Adipocyte (in vitro differentiated cells): ENCODE data around the gene TMEM163.
"Not testable (repeated sequence)": the region's sequence is repeated elsewhere in the genome, so short reads cannot be mapped to it uniquely, and the experiment has no call there.

Experiments
- DNase-seq: peaks from one replicate; pipeline ENCODE4 v3.0.0-alpha.2; 2015; ENCODE audit warnings: low read depth
- H3K27me3 ChIP-seq: replicated peaks from 2 replicates; pipeline ENCODE4 v1.7.0; 2013; ENCODE audit warnings: mild to moderate bottlenecking, low read length, moderate library complexity; ENCODE audit not compliant: control insufficient read depth, insufficient read depth
- H3K36me3 ChIP-seq: 2 replicates; pipeline ENCODE4 v1.7.0; 2013; ENCODE audit warnings: low read length, mild to moderate bottlenecking, moderate library complexity; ENCODE audit not compliant: control insufficient read depth, insufficient read depth, severe bottlenecking
- H3K4me1 ChIP-seq: 2 replicates; pipeline ENCODE4 v1.7.0; 2013; ENCODE audit warnings: mild to moderate bottlenecking, low read length, moderate library complexity; ENCODE audit not compliant: control insufficient read depth, insufficient read depth
- H3K4me3 ChIP-seq: 2 replicates; pipeline ENCODE4 v1.7.0; 2013; ENCODE audit warnings: mild to moderate bottlenecking, low read length, moderate library complexity
- H3K9ac ChIP-seq: 2 replicates; pipeline ENCODE4 v1.7.0; 2013; ENCODE audit warnings: mild to moderate bottlenecking, low read length, moderate library complexity
- H3K9me3 ChIP-seq: 2 replicates; pipeline ENCODE4 v1.7.0; 2013; ENCODE audit warnings: mild to moderate bottlenecking, low read length, moderate library complexity; ENCODE audit not compliant: control insufficient read depth

Gene TMEM163

DNA sequence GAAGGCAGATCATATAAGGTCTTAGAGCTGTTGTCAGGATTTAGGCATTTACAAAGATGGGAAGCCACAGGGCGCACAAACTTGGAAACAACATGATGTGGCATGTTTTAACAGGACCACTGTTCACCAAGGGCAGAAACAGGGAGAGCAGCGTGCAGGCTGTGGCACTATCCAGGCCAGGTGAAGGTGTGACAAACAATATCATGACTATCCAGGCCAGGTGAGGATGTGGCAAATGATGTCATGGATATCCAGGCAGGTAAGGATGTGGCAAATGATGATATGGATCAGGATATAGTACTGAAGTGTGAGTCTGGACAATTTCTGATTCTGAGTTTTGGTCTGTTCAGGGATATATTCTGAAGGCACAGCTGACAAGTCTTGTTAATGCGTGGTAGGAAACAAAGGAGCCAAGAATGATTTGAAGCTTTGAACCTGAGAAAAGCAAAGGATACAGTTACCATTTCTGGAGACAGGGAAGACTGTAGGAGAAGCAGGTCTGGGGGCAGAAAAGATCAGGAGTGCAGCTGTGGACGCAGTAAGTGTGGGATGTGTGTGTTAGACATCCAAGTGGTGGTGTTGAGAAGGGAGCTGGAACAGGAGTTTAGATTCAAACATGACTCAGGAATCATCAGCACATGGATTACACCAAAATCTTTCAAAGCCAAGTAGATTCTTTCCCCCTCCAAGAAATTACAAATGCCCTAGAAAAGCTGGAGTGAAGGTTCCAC lies 205.9 kb downstream of the TMEM163 start:
- no peaks in the 10 kb centered on the region for H3K4me1 ChIP-seq
- peaks cover 13% of the 10 kb centered on the region for H3K27me3 ChIP-seq
- H3K9ac ChIP-seq: no peak overlapping the region
- H3K9me3 ChIP-seq: no peaks in the 10 kb centered on the region
- DNase-seq: no peak
- H3K36me3 ChIP-seq: no peaks in the 10 kb centered on the region
- H3K4me3 ChIP-seq: no peak overlapping the region

DNA sequence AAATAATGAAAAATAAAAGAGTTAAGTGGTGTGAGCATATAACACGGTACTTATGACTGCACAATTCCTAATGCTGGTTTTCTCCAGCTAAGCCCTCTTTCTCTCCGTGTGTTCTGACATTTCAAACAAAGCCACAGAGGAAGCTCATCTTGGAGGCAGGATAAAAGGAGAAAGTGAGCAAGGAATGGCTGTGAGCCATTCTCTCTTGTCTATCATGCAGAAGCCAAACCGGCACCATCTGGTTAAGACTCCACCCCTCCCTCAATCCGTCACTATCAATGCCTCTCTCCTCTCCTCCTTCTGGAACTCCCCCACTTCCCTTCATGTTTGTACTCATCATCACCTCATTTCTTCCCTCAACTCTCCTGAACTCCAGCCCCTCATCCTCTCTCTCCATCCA lies 210.4 kb downstream of the TMEM163 start:
- Histone ChIP-seq H3K27me3 (peaks cover 18% of the 10 kb centered on the region), H3K4me1 (no peaks in the 10 kb centered on the region), H3K9ac (no peak overlapping the region), H3K4me3 (no peak overlapping the region), H3K36me3 (no peaks in the 10 kb centered on the region), H3K9me3 (peaks cover 2% of the 10 kb centered on the region)
- DNase-seq: no peak

GRCh38 chr2:134507697-134508096 lies 211.1 kb downstream of the TMEM163 start:
- Histone ChIP-seq H3K9me3 (peaks cover 3% of the 10 kb centered on the region), H3K9ac (no peak overlapping the region), H3K4me1 (no peaks in the 10 kb centered on the region), H3K4me3 (no peak overlapping the region), H3K36me3 (no peaks in the 10 kb centered on the region), H3K27me3 (peaks cover 16% of the 10 kb centered on the region)
- no peak for DNase-seq

GRCh38 chr2:134507159-134507558 lies 211.6 kb downstream of the TMEM163 start:
- not testable (repeated sequence) for H3K4me1 ChIP-seq, H3K4me3 ChIP-seq, H3K9me3 ChIP-seq, H3K9ac ChIP-seq, H3K36me3 ChIP-seq, DNase-seq
- H3K27me3 ChIP-seq: peaks cover 19% of the 10 kb centered on the region

DNA sequence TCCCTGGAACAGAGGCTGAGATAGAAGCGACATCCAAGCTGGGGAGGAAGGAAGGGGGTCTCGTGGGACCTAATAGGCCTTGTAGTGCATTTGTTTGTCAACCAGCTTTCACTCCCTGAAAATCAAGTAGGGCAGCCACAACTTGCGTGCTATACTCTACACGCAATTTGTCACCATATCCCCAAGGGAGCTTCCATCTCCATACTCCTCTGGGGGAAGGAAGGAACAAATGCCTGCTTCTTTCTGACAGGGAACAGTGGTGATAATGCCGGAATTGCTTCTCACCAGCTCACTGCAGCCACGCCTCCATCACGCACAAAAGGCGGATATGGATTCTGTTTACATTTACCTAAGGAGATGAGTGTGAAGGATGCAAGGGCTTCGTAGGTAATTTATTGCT lies 213.4 kb downstream of the TMEM163 start:
- Histone ChIP-seq H3K4me1 (no peaks in the 10 kb centered on the region), H3K4me3 (no peak overlapping the region), H3K36me3 (no peaks in the 10 kb centered on the region), H3K9ac (no peak overlapping the region), H3K9me3 (peaks cover 3% of the 10 kb centered on the region), H3K27me3 (peaks cover 22% of the 10 kb centered on the region)
- no peak for DNase-seq

GRCh38 chr2:134504586-134505336 lies 214.0 kb downstream of the TMEM163 start:
- H3K36me3 ChIP-seq: no peaks in the 10 kb centered on the region
- no peak for DNase-seq
- peaks cover 3% of the 10 kb centered on the region for H3K9me3 ChIP-seq
- H3K4me1 ChIP-seq: no peaks in the 10 kb centered on the region
- no peak overlapping the region for H3K9ac ChIP-seq
- no peak overlapping the region for H3K4me3 ChIP-seq
- H3K27me3 ChIP-seq: peaks cover 20% of the 10 kb centered on the region

GRCh38 chr2:134502104-134502503 lies 216.7 kb downstream of the TMEM163 start:
- Histone ChIP-seq H3K9me3 (peaks cover 3% of the 10 kb centered on the region), H3K4me3 (no peak overlapping the region), H3K36me3 (no peaks in the 10 kb centered on the region), H3K9ac (no peak overlapping the region), H3K4me1 (no peaks in the 10 kb centered on the region), H3K27me3 (peaks cover 13% of the 10 kb centered on the region)
- DNase-seq: no peak

- H3K27me3 ChIP-seq: peaks cover 13% of the 10 kb centered on the region
- H3K9me3 ChIP-seq: peaks cover 3% of the 10 kb centered on the region
- H3K4me3 ChIP-seq: no peak overlapping the region
- DNase-seq: no peak
- H3K4me1 ChIP-seq: no peaks in the 10 kb centered on the region
- H3K9ac ChIP-seq: no peak overlapping the region
- no peaks in the 10 kb centered on the region for H3K36me3 ChIP-seq
These were observed 217.2 kb downstream of the TMEM163 start for GRCh38 chr2:134501476-134502091.

DNA sequence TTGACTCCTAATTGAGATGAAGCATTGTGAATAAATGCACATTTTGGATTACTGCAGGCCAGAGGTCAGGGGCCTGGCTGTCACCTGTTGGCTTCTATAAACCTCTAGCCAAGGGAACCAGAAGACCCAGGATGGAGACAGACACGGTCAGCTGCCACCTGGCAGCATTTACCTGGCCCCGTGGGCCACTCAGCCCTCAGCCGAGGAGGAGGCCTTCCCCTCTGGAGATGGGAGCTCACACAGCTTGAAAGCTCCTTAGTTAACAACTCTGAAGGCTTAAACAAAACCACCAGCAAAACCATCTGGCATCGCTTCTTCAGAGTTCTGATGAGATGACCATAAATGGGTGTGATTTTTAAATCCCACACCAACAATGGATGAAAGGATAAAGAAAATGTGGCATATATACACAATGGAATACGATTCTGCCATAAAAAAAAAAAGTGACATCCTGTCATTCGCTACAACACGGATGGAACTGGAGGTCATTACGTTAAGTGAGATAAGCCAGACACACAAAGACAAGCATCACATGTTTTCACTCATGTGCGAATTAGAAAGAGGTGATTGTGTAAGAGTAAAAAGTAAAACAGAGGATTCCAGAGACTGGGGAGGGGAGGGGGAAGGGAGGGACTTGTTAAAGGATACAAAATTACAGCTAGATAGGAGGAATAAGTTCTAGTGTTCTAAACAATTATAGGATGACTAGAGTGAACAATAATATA lies 218.4 kb downstream of the TMEM163 start:
- H3K4me1 ChIP-seq: no peaks in the 10 kb centered on the region
- H3K27me3 ChIP-seq: peaks cover 13% of the 10 kb centered on the region
- H3K9me3 ChIP-seq: peaks cover 3% of the 10 kb centered on the region
- H3K4me3 ChIP-seq: no peak overlapping the region
- no peaks in the 10 kb centered on the region for H3K36me3 ChIP-seq
- no peak overlapping the region for H3K9ac ChIP-seq
- no peak for DNase-seq

DNA sequence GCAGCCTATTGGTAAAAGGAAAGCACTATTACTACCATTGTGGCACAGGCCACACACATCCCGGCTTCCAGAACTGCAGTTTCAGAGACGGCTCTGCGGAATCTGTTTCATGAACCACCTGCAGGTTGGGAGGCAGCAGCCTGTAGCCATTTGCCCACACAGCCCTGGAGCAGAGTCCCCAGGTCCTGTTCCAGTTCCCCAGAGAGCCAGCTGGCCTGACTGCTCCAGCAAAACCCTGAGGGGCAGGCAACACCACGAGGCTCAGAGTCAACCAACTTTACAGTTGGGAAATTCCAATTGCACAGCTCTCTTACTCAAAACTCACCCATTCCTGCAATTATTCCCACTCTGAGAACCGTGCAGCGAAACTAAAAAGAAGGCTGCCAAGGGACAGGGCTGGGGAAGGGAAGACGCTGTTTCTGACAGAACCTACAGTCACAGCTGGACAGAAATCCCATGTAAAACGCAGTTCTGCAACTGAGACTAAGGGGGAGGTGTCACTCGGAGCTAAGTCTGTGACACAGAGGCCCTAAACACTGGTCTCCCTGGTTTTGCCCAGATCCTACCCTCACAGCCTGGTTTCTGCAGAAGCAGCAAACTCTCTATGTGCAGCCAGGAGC lies 219.4 kb downstream of the TMEM163 start:
- no peak for DNase-seq
- no peak overlapping the region for H3K4me3 ChIP-seq
- H3K4me1 ChIP-seq: no peaks in the 10 kb centered on the region
- no peak overlapping the region for H3K9ac ChIP-seq
- no peaks in the 10 kb centered on the region for H3K36me3 ChIP-seq
- peaks cover 13% of the 10 kb centered on the region for H3K27me3 ChIP-seq
- H3K9me3 ChIP-seq: peaks cover 3% of the 10 kb centered on the region
